Measurements from ENCODE around the gene C19orf85. TPM values are rescaled to one million over a fixed set of nuclear protein-coding genes. Genes with fewer than 3 reads are reported as not detected.

Gene C19orf85
- total RNA-seq, 1 experiment from 2014 or later: not detected

DNA sequence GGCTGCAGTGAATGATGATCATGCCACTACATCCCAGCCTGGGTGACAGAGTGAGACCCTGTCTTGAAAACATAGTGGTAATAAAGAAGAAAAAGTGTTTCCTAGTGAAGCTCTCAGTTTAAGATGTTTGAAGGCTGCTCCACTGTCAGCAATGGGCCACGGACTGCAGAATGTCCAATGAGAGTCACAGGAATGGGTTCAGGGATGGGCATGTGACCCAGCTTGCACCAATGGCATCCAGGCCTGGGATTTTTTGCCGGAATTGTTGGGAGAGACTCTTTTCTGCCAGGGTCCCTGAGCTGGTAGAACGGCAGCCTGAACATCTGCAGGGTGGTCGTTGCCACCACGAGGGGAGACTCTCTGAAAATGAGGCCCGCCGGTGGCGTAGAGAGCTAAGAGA lies 27.7 kb downstream of the C19orf85 start:
- CTCF ChIA-PET: interaction anchor here (0.5 to 0.6 kb wide), 2 partner anchors 30 to 464 kb away, joined by 3 read pairs; no protein-coding TSS in a partner anchor
- ATAC-seq: no peak
- TF ChIP-seq REST (IDR thresholded peaks at IDR 0.05; ENCODE audit: insufficient read depth in 1 of 2, low read depth in 2 of 2, low read length in 1 of 2) (no peak), SIN3A (IDR thresholded peaks at IDR 0.05; ENCODE audit: borderline replicate concordance, insufficient read depth, low read depth, low read length) (no peak), CTCF (IDR thresholded peaks at IDR 0.05) (no peak), POLR2AphosphoS5 (IDR thresholded peaks at IDR 0.05; ENCODE audit: low read depth, low read length) (no peak), TCF7L2 (IDR thresholded peaks at IDR 0.05; ENCODE audit: low read depth, low read length) (no peak)

GRCh38 chr19:55435020-55435419 lies 29.5 kb downstream of the C19orf85 start:
- Histone ChIP-seq H3K27ac (ENCODE audit: low read length) (no peak overlapping the region), H3K4me3 (ENCODE audit: low read depth in 2 of 2, low read length in 2 of 2) (no peak overlapping the region), H3K27me3 (ENCODE audit: control insufficient read depth, insufficient read depth, low read length) (no peaks in the 10 kb centered on the region), H3K36me3 (ENCODE audit: control insufficient read depth, insufficient read depth, low read length) (no peaks in the 10 kb centered on the region), H3K4me1 (ENCODE audit: control insufficient read depth, insufficient read depth, low read length) (no peaks in the 10 kb centered on the region), H3K9me3 (ENCODE audit: control insufficient read depth, insufficient read depth, low read depth, low read length) (no peaks in the 10 kb centered on the region)
- in situ Hi-C loops (cut with HindIII; ENCODE audit: low pct_unique_long_range_greater_than_20kb, low sequenced_read_pairs) (no loop called here), intact Hi-C loops (cut with micrococcal nuclease; ENCODE audit: unreplicated experiment) (no loop called here)
- DNase-seq (ENCODE audit: low read depth, low spot score) (no peak), ATAC-seq (no peak)
- TF ChIP-seq CTCF (IDR thresholded peaks at IDR 0.05) (no peak), SIN3A (IDR thresholded peaks at IDR 0.05; ENCODE audit: borderline replicate concordance, insufficient read depth, low read depth, low read length) (no peak), TCF7L2 (IDR thresholded peaks at IDR 0.05; ENCODE audit: low read depth, low read length) (no peak), REST (IDR thresholded peaks at IDR 0.05; ENCODE audit: insufficient read depth in 1 of 2, low read depth in 2 of 2, low read length in 1 of 2) (no peak), POLR2AphosphoS5 (IDR thresholded peaks at IDR 0.05; ENCODE audit: low read depth, low read length) (no peak)
- ChIA-PET CTCF (interaction anchor here (0.7 kb wide), 1 partner anchor 650 kb away, joined by 4 read pairs; no protein-coding TSS in a partner anchor), POLR2A (no interaction called here)
- BruUV-seq (replicated peaks): no TSS peak

More for the DNA sequence above, 27.7 kb downstream of the C19orf85 start:
- no peak overlapping the region for H3K4me3 ChIP-seq (ENCODE audit: low read depth in 2 of 2, low read length in 2 of 2)
- H3K36me3 ChIP-seq (ENCODE audit: control insufficient read depth, insufficient read depth, low read length): no peaks in the 10 kb centered on the region
- intact Hi-C loops (cut with micrococcal nuclease; ENCODE audit: unreplicated experiment) (no loop called here), in situ Hi-C loops (cut with HindIII; ENCODE audit: low pct_unique_long_range_greater_than_20kb, low sequenced_read_pairs) (no loop called here)
- DNase-seq (ENCODE audit: low read depth, low spot score): no peak
- no peak overlapping the region for H3K27ac ChIP-seq (ENCODE audit: low read length)
- BruUV-seq (replicated peaks): no TSS peak
- POLR2A ChIA-PET: interaction anchor here (0.5 to 0.7 kb wide), 2 partner anchors 86 to 269 kb away, joined by 3 to 5 read pairs; no protein-coding TSS in a partner anchor
- peaks cover 9% of the 10 kb centered on the region for H3K27me3 ChIP-seq (ENCODE audit: control insufficient read depth, insufficient read depth, low read length)
- peaks cover 4% of the 10 kb centered on the region; the same call in 1 of the 2 replicates for H3K4me1 ChIP-seq (ENCODE audit: control insufficient read depth, insufficient read depth, low read length)
- H3K9me3 ChIP-seq (ENCODE audit: control insufficient read depth, insufficient read depth, low read depth, low read length): no peaks in the 10 kb centered on the region
